H7 (cell line): ENCODE measurements around the gene FARSA. TPM values are rescaled to one million over a fixed set of nuclear protein-coding genes. Genes with fewer than 3 reads are reported as not detected.
"Not testable (repeated sequence)": the region's sequence is repeated elsewhere in the genome, so short reads cannot be mapped to it uniquely, and the experiment has no call there.

Experiments used
- DNase-seq: peaks from one replicate; pipeline ENCODE4 v3.0.0; 2012
- H3K27me3 ChIP-seq: 2 replicates; pipeline ENCODE4 v1.6.0; 2011; ENCODE audit warnings: mild to moderate bottlenecking, low read length; ENCODE audit not compliant: control insufficient read depth, insufficient read depth
- H3K36me3 ChIP-seq: replicated peaks from 2 replicates; pipeline ENCODE4 v1.5.1; 2011; ENCODE audit warnings: low read length; ENCODE audit not compliant: control insufficient read depth, insufficient read depth
- H3K4me3 ChIP-seq: 2 replicates; pipeline ENCODE4 v1.5.1; 2011; ENCODE audit warnings: low read depth, mild to moderate bottlenecking, control low read depth, low read length, moderate library complexity; ENCODE audit not compliant: insufficient read depth
- total RNA-seq: library from RNA; depleted of rRNA; stranded (reverse); fragments of >200 nt; shearing (Covaris generic); gene quantifications from 2 replicates; pipeline ENCODE4 v1.2.3, GENCODE V29; 2014

The FARSA gene
- total RNA-seq, 1 experiment from 2014 or later = 117 TPM

DNA sequence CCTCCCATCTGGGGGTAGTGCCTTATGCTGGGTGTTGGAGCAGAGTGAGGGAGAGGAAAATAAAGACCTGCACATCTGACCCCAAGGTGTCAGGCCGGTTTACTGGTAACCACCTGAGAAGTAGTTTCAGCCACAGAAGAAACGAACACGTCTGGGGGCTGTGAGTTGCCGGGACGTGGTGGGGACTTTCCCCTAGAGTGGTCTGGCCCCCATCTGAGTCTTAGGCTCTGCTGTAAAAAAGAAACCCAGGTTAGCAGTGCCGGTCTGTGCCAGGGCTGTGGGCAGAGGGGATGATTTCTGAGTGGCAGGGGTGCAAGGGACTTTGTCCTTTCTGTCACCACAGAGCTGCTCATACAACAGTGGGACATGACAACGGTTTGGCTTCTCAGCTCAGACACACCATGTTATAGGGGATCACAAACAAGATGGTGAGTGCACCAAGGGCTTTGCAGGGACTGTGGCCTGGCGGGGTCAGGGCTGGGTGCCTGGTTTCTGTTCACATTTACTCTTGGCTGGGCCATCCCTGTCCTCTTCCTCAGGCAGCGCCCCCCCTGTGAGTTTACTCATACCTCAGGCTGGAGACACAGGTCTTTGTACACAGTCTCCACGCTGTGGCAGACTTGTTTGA, 33.5 kb downstream of the FARSA start:
- Histone ChIP-seq H3K36me3 (peaks cover 2% of the 10 kb centered on the region), H3K4me3 (no peak overlapping the region), H3K27me3 (no peaks in the 10 kb centered on the region)
- no peak for DNase-seq

DNA sequence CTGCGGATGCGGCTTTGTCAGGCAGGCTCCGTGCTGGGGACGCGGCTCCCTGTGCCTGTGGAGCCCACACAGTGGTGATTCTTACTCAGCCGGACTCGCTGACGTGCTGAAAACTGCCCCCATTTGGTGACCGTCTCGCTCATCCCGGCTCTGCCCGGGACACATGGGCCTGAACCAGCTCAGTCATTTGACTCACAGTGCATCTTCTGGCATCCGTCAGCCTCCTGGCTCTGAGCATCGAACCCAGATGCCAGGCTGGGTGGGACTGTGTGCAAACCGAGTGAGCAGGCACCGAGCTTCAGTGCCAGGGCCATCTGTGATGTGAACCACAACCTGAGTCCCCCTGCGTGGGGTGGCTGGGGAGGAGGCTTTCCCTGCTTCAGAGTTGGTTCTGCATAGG, 37.1 kb downstream of the FARSA start:
- H3K4me3 ChIP-seq = no peak overlapping the region
- DNase-seq = no peak
- H3K36me3 ChIP-seq = peaks cover 13% of the 10 kb centered on the region
- no peaks in the 10 kb centered on the region for H3K27me3 ChIP-seq

DNA sequence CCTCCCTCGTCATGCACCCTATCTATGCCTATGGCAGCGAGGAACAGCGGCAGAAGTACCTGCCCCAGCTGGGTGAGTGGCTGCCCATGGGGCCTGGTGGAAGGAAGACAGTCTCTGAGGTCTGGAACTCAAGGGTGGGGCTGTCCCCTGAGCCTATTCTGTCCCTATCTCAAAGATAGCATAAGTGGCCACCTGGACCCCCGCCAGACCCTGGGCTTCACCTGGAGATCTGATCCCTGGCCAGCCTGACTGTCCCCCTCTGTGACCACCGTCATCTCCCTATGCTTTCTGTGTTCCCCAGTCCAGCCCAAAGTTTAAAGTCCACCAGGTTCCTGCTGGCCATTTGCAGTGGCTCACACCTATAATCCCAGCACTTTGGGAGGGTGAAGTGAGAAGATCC, 39.9 kb downstream of the FARSA start:
- H3K36me3 ChIP-seq = peaks cover 11% of the 10 kb centered on the region
- no peak overlapping the region for H3K4me3 ChIP-seq
- H3K27me3 ChIP-seq = no peaks in the 10 kb centered on the region; the same call in 1 of the 2 replicates
- no peak for DNase-seq

DNA sequence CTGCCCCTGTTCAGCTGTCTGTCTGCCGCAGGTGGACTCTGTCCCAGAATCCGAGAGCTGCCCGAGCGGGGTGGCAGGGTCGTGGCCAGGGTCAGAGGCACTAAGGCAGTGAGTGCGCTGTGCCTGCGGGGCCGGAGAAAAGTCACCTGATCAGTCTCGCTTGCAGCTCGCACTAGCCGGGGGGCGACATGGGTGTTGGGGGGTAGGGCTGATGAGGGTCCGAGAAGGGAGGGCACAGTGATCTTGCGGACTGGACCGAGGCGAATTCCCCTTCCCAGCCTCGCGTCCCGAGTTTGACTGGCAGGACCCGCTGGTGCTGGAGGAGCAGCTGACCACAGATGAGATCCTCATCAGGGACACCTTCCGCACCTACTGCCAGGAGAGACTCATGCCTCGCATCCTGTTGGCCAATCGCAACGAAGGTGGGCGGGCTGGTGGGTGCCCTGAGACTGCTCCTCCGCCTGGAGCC, 41.9 kb downstream of the FARSA start:
- peak; percentile 75 for DNase-seq
- peaks cover 11% of the 10 kb centered on the region for H3K36me3 ChIP-seq
- peaks cover 11% of the 10 kb centered on the region for H3K27me3 ChIP-seq
- H3K4me3 ChIP-seq = peak overlapping the region; percentile 88

DNA sequence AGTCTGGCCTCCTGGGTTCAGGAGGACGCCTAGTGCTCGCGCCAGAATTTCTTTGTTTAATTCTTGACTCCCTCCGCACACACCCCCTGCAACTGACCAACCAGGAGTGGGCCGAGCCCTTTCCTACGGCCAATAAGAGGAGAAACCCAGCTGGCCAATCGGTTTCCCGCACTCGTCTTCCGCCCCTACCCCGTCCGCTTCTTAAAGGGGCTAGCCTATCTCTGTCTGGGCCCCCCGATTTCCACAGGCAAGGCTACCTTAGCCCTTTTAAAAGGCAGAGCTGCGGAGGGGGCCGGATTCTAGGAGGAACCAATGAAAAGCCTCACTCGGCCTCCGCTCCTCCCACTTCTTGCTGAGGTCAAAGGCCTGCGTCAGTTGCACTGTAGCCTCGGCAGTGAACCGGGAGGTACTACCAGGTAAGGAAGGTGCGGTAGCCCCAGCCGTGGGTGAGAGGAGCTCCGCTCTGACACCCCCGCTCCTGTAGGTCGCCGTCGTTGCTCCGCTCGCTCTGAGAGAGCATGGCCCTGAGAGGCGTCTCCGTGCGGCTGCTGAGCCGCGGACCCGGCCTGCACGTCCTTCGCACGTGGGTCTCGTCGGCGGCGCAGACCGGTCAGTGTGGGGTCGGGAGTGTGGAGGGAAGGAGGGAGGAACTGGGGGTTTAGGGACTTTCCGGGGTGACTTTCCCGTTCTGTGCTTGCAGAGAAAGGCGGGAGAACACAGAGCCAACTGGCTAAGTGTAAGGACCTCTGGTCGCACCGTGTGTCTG, 42.5 kb downstream of the FARSA start, which contains the start of gene GCDH:
Gene GCDH (plus strand): TSS at position 374 of the 766 bp plus-strand sequence. CDS start 145 bp downstream, at position 519.
- peaks cover 16% of the 10 kb centered on the region for H3K27me3 ChIP-seq
- peaks cover 11% of the 10 kb centered on the region for H3K36me3 ChIP-seq
- H3K4me3 ChIP-seq = peak within 1 kb of the TSS; percentile 88
- DNase-seq = peak; percentile 98

DNA sequence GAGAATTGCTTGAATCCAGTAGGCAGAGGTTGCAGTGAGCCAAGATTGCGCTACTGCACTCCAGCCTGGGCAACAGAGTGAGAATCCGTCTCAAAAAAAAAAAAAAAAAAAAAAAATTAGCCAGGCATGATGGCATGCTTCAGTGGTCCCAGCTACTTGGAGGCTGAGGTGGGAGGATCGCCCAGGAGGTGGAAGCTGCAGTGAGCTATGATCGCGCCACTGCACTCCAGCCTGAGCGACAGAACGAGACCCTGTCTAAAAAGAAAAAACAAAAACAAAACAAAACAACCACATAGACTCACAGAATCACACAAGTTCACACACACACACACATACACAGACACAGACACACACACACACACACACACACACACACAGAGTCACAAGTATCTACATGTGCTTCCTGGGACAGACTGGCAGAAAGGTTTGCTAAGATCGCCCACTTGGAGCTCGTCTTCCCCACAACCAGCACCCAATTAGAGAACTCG, 43.2 kb downstream of the FARSA start:
- H3K4me3 ChIP-seq = peak overlapping the region; percentile 34
- H3K36me3 ChIP-seq = peaks cover 11% of the 10 kb centered on the region
- H3K27me3 ChIP-seq = peaks cover 21% of the 10 kb centered on the region
- DNase-seq = not testable (repeated sequence)

DNA sequence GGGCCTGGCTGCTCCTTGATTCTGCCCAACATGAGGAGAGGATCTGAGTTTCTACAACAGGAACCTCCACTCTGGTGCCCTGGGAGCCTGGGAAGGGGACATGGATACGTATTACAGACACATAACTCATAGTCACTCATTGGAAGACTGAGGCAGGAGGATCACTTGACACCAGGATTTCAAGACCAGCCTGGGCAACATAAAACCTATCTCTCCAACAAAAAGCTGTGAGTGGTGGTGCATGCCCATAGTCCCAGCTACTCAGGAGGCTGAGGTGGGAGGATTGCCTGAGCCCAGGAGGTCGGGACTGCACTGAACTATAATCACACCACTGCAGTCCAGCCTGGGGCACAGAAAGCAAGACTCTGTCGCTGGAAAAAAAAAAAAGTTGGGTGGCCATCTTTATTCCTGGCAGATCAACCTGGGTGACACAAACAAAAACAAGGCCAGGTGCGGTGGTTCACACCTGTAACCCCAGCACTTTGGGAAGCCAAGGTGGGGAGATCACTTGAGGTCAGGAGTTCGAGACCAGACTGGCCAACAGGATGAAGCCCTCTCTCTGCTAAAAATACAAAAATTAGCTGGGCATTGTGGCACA, 45.4 kb downstream of the FARSA start:
- DNase-seq = no peak
- peaks cover under 1% of the 10 kb centered on the region; the same call in 1 of the 2 replicates for H3K36me3 ChIP-seq
- H3K27me3 ChIP-seq = peaks cover 34% of the 10 kb centered on the region
- no peak overlapping the region for H3K4me3 ChIP-seq

DNA sequence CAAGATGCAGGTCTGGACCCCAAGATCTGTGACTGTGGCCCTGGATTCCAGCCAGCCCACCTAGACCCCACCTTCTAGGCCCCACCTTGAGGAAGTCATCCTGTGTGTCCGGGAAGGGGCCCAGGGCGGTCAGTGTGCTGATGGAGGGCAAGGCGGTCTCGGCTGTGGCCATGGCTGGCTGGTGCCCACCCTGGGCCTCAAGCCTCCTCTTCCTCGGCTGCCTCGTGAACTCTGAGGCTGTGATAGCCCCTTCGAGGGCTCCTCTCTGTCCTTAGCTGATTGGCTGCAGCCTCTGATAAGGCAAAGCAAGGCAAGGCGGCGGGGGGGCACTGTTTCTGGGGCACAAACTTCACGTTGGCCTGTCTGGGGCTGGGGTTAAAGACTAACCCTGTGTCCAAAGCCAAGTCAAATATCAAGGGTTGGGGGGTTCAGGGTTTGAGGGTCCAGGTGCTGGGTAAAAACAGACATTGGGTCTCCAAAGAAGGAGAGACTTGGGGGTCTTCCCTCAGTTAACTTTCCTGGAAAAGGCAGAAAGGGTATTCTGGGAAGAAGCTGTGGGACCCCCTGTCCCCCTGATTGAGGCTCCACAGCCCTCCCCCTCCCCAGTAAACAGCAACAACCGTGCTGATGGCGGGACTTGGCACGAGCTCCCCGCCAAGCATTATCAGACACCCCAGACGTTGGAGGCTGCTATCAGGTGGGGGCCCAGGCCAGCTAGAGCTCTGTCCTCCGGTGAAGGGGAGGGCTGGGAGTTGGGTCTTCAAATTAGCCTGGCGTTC, 46.4 kb downstream of the FARSA start, which contains the start of gene KLF1:
Gene KLF1 (minus strand): TSS at position 233 of the 779 bp plus-strand sequence. CDS start 61 bp downstream, at position 172.
- peaks cover 37% of the 10 kb centered on the region for H3K27me3 ChIP-seq
- peak within 1 kb of the TSS; percentile 63 for H3K4me3 ChIP-seq
- H3K36me3 ChIP-seq = no peaks in the 10 kb centered on the region
- DNase-seq = no peak

DNA sequence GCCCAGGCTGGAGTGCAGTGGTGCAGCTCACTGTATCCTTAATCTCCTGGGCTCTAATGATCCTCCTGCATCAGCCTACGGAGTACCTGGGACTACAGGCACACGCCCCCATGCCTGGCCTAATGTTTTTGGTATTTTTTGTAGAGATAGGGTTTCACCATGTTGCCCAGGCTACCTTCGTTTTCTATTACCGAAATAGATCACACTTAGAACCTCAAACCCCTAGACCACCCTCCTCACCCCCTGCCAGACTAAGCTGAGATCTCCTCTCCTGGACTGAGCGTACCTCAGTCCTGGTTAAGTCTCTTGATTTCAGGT, 46.9 kb downstream of the FARSA start:
- Histone ChIP-seq H3K27me3 (peaks cover 37% of the 10 kb centered on the region), H3K4me3 (no peak overlapping the region), H3K36me3 (no peaks in the 10 kb centered on the region)
- no peak for DNase-seq

DNA sequence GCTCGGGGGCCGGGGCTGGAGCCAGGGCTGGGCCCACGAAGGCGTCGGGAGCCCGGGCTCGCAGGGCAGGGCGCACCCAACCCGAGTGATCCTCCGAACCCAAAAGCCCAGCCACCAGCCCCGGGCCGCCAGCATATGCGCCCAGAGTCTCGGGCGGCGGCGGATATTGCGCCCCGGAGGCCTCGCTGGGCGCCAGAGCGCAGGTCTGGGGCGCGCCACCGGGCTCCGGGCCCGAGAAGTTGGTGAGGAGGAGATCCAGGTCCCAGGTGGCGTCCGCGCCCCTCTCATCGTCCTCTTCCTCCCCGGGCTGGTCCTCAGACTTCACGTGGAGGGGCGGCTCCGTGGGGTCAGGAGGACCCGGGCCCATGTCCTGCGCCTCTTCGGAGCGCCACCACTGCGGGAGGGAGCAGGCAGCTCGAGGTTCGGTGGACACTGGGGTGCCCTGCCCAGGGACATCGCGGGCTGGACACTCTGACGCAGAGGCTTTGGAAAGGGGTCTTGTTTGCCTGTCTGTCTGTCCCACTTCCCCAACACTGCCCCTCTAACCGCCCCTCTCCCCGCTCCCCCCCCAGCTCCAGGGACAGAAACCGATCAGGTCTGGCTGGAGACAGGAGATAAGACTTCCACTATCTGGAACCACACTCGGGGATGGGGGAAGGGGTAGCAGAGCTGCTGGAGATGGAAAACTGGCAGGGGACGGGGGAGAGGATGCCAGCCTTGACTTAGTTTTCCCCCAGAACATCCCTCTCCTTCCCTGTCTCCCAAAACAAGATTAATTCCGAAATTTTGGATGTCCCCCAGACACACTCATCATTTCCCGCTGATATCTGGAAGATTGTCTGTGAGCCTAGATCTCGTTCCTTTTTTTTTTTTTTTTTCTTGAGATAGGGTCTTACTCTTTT, 47.5 kb downstream of the FARSA start:
- H3K4me3 ChIP-seq = peak overlapping the region; percentile 63
- peak; percentile 84 for DNase-seq
- H3K36me3 ChIP-seq = no peaks in the 10 kb centered on the region
- peaks cover 40% of the 10 kb centered on the region for H3K27me3 ChIP-seq

DNA sequence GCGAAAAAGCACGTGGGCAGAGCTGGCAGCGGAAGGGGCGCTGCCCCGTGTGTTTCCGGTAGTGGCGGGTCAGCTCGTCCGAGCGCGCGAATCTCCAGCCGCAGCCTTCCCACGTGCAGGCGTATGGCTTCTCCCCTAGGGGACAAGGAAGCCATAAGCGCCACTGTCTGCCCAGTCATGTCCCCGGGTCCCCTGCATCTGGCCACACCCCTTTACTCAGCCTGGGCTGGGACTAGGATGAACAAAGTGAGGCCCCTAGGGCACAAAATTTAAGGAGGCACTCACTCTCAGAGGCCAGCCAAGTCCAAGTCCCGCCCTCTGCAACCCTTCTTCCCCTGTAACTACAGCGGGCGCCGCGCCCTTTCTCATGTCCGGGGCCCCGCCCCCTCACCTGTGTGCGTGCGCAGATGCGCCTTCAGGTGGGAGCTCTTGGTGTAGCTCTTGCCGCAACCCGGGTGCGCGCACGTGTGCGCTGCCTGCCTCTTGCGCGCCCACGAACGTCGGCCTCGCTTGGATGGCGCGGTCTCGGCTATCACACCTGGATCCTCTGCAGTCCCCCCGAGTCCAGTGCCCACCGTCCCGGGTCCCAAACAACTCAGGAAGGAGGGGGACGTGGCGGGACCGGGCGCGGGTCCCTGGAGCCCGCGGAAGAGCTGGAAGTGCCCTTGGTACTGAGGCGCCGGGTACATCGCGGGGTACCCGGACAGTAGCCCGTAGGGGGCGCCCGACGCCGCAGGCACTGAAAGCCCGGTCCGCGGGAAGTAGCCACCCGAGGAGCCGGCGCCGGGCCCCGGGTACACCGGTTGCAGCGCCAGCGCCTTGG, 48.4 kb downstream of the FARSA start:
- Histone ChIP-seq H3K36me3 (no peaks in the 10 kb centered on the region), H3K4me3 (peak overlapping the region; percentile 63), H3K27me3 (peaks cover 49% of the 10 kb centered on the region)
- DNase-seq = peak; percentile 99

DNA sequence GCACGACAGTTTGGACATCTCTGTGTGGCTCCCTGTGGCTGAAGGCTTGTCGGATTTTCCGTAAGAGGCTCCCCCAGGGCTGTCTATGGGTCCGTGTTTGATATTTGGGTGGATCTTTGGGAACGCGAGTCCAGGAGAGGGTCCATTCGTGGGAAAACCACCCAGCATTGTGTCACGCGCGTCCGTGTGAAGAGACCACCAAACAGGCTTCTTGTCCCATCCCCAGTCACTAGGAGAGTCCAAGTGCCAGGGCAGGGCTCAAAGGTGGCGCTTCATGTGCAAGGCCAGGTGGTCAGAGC, 48.9 kb downstream of the FARSA start:
- DNase-seq = no peak
- Histone ChIP-seq H3K36me3 (no peaks in the 10 kb centered on the region), H3K27me3 (peaks cover 50% of the 10 kb centered on the region), H3K4me3 (peak overlapping the region; percentile 63)

DNA sequence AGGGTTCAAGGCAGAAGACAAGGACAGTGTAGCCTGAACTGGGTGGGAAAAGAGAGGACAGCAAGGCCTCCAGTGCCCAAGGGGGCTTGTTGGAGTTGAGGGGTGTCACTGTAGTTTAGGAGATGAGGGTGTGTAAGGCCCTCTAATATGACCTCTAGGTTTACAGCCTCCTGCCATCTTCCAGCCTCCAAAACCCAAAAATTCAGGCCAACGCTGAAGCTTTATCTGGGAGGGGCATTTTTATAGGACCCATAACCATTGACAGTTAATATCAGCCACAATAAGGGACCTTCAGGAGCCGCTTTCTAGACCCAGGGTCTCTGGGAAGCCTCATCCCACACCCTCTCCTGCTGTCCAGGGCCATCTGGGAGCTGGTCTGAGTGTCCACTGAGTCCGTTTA, 49.3 kb downstream of the FARSA start:
- Histone ChIP-seq H3K36me3 (no peaks in the 10 kb centered on the region), H3K27me3 (peaks cover 53% of the 10 kb centered on the region), H3K4me3 (no peak overlapping the region)
- no peak for DNase-seq
